Osteoblast (primary cell): ENCODE data around the gene SMIM45.

Experiments
- DNase-seq: peaks from one replicate; pipeline ENCODE4 v3.0.0; 2011; ENCODE audit warnings: low spot score, mixed read lengths; ENCODE audit not compliant: insufficient read length; ENCODE audit errors: missing footprints
- H2AFZ ChIP-seq: 2 replicates; pipeline ENCODE4 v1.6.0; 2011; ENCODE audit warnings: mild to moderate bottlenecking, low read length
- H3K27ac ChIP-seq: 2 replicates; pipeline ENCODE4 v1.5.1; 2011; ENCODE audit warnings: mild to moderate bottlenecking, low read depth, low read length, moderate library complexity
- H3K27me3 ChIP-seq: 2 replicates; pipeline ENCODE4 v1.6.0; 2012; ENCODE audit warnings: mild to moderate bottlenecking, control low read depth, inconsistent platforms, low read length, moderate library complexity; ENCODE audit not compliant: insufficient read depth
- H3K36me3 ChIP-seq: 2 replicates; pipeline ENCODE4 v1.5.1; 2011; ENCODE audit warnings: mild to moderate bottlenecking, low read length, control low read depth, moderate library complexity; ENCODE audit not compliant: insufficient read depth
- H3K4me1 ChIP-seq: 2 replicates; pipeline ENCODE4 v1.5.1; 2011; ENCODE audit warnings: mild to moderate bottlenecking, low read length, control low read depth, moderate library complexity; ENCODE audit not compliant: insufficient read depth
- H3K4me2 ChIP-seq: 2 replicates; pipeline ENCODE4 v1.6.0; 2011; ENCODE audit warnings: mild to moderate bottlenecking, low read length; ENCODE audit not compliant: insufficient read depth
- H3K4me3 ChIP-seq: fragments of 200-600 bp; sonication (generic); 3 replicates; pipeline ENCODE4 v1.5.1; 2012; ENCODE audit warnings: mild to moderate bottlenecking, low read length, inconsistent platforms; ENCODE audit not compliant: insufficient read depth
- H3K79me2 ChIP-seq: 2 replicates; pipeline ENCODE4 v1.6.0; 2012; ENCODE audit warnings: mild to moderate bottlenecking, low read length, control low read depth, inconsistent platforms; ENCODE audit not compliant: insufficient read depth
- H3K9me3 ChIP-seq: 2 replicates; pipeline ENCODE4 v1.5.1; 2011; ENCODE audit warnings: low read depth, low read length, control low read depth
- H4K20me1 ChIP-seq: 2 replicates; pipeline ENCODE4 v1.6.0; 2012; ENCODE audit warnings: mild to moderate bottlenecking, low read length, control low read depth; ENCODE audit not compliant: insufficient read depth
- TF ChIP-seq, protein P1 (sequence below): IDR thresholded peaks from 2 replicates; pipeline ENCODE4 v1.5.1; 2011; ENCODE audit warnings: mild to moderate bottlenecking, low read depth, low read length, moderate library complexity; ENCODE audit errors: extremely low read depth

The SMIM45 gene

DNA sequence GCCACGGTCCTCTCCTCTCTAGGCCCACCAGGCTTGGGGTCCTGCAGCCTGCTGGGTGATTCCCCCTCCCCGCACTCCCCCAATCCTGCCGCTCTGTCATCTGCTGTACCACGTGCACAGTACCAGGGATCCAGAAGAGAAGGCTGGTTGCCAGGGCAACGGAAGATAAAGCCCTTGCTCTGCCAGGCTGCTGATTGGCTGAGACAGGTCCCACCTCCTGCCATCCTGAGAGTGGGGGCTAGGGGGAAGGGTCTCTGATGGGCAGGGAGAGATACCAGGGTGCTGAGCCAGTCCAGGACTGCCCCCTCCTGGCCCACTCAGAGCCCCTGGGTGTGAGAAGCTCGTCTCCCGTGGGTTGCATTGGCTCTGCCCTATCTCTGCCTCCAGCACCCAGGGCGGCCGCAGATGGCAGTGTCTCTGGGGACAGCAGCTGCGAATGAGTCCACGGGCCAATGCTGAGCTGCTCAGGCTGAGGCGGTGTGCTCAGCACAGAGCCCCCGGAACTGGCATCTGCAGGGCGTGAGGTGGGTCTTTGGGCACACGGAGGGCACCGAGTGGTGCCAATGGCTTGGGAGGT lies at the start of gene SMIM45:
Gene SMIM45, plus strand, starts transcription at position 253 of the 577 bp plus-strand sequence.
- DNase-seq, result no peak
- Histone ChIP-seq H3K27ac (no peak within 1 kb of the TSS), H3K4me1 (no peaks in the 10 kb centered on the region), H3K9me3 (no peaks in the 10 kb centered on the region), H3K79me2 (no peaks in the 10 kb centered on the region), H4K20me1 (no peaks in the 10 kb centered on the region), H3K4me3 (no peak within 1 kb of the TSS), H3K36me3 (no peaks in the 10 kb centered on the region), H3K27me3 (no peaks in the 10 kb centered on the region), H3K4me2 (no peak within 1 kb of the TSS), H2AFZ (no peak within 1 kb of the TSS)
- TF ChIP-seq, protein P1, sequence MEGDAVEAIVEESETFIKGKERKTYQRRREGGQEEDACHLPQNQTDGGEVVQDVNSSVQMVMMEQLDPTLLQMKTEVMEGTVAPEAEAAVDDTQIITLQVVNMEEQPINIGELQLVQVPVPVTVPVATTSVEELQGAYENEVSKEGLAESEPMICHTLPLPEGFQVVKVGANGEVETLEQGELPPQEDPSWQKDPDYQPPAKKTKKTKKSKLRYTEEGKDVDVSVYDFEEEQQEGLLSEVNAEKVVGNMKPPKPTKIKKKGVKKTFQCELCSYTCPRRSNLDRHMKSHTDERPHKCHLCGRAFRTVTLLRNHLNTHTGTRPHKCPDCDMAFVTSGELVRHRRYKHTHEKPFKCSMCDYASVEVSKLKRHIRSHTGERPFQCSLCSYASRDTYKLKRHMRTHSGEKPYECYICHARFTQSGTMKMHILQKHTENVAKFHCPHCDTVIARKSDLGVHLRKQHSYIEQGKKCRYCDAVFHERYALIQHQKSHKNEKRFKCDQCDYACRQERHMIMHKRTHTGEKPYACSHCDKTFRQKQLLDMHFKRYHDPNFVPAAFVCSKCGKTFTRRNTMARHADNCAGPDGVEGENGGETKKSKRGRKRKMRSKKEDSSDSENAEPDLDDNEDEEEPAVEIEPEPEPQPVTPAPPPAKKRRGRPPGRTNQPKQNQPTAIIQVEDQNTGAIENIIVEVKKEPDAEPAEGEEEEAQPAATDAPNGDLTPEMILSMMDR, result no peak

GRCh38 chr22:41902932-41903421 lies 49.0 kb upstream of the SMIM45 start:
- TF ChIP-seq, protein P1, result no peak
- H3K36me3 ChIP-seq, result peaks cover 33% of the 10 kb centered on the region
- no peak for DNase-seq
- H2AFZ ChIP-seq, result no peak overlapping the region
- H3K79me2 ChIP-seq, result no peaks in the 10 kb centered on the region
- no peaks in the 10 kb centered on the region for H3K27me3 ChIP-seq
- H3K4me1 ChIP-seq, result no peaks in the 10 kb centered on the region
- H3K27ac ChIP-seq, result no peak overlapping the region
- no peak overlapping the region for H3K4me2 ChIP-seq
- H3K4me3 ChIP-seq, result no peak overlapping the region
- H3K9me3 ChIP-seq, result no peaks in the 10 kb centered on the region
- peaks cover 14% of the 10 kb centered on the region for H4K20me1 ChIP-seq

DNA sequence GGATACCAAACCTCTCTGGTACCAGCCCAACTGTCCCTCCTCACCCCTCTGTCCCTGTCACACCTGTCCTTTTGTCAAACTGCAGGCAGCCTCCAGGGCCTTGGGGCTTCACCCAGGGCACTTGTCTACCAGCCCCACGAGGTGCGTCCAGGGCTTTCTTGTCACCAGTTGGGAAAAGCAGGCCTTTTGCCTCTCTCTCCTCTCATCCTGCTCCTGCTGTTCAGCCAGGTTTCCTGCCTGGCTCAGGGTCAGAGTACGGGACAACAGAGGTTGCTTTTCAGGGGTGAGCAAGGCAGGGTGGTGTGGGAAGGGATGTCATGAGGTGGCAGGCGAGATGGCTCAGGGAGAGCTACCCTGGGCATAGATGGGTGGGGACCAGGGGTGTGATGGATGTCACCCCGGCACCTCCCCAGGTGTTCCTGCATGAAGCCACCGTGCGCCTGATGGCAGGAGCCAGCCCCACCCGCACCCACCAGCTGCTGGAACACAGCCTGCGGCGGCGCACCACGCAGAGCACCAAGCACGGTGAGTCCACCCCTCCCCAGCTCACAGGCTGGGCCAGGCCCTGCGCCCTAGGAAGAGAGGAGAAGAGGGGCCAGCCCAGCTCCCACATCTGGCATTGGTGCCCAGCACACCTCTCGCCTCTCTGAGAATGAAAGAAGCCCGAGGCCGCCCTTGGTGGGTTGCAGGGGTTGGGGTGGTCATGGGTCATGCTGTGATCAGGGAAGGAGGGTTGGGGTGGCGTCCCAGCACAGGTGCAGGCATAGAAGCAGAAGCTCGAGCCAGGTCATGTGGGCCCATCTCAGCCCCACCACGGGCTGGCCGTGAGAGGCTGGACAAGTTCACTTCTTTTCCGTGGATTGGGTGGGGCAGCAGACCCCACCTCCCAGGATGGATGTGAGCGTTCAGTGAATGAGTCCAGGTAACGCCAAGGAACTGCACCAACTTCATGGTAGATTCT lies 47.2 kb upstream of the SMIM45 start:
- Histone ChIP-seq H2AFZ (no peak overlapping the region), H3K36me3 (peaks cover 23% of the 10 kb centered on the region), H3K79me2 (no peaks in the 10 kb centered on the region), H3K4me2 (no peak overlapping the region), H3K9me3 (no peaks in the 10 kb centered on the region), H3K27me3 (peaks cover 10% of the 10 kb centered on the region), H4K20me1 (peaks cover 14% of the 10 kb centered on the region), H3K27ac (no peak overlapping the region), H3K4me1 (no peaks in the 10 kb centered on the region), H3K4me3 (no peak overlapping the region)
- peak; percentile 75 for DNase-seq
- TF ChIP-seq, protein P1, result no peak
